NB4 (cell line): Measurements from ENCODE around the gene DAPK1.

Source experiments
- MAX ChIP-seq: IDR thresholded peaks from 2 replicates; pipeline ENCODE4 v1.6.1; 2011; ENCODE audit warnings: low read depth, low read length
- MYC ChIP-seq: IDR thresholded peaks from 2 replicates; pipeline ENCODE4 v1.6.1; 2011; ENCODE audit warnings: low read depth, low read length
- POLR2A ChIP-seq: IDR thresholded peaks from 2 replicates; pipeline ENCODE4 v1.6.1; 2011; ENCODE audit warnings: mild to moderate bottlenecking; ENCODE audit not compliant: insufficient read length; ENCODE audit errors: extremely low read depth
- TF ChIP-seq, protein P1 (sequence below): IDR thresholded peaks from one replicate; pipeline ENCODE4 v1.5.1; 2012; ENCODE audit warnings: low read depth, low read length

GRCh38 chr9:87664153-87665060 is 166.7 kb downstream of the DAPK1 start:
- TF ChIP-seq, protein P1, sequence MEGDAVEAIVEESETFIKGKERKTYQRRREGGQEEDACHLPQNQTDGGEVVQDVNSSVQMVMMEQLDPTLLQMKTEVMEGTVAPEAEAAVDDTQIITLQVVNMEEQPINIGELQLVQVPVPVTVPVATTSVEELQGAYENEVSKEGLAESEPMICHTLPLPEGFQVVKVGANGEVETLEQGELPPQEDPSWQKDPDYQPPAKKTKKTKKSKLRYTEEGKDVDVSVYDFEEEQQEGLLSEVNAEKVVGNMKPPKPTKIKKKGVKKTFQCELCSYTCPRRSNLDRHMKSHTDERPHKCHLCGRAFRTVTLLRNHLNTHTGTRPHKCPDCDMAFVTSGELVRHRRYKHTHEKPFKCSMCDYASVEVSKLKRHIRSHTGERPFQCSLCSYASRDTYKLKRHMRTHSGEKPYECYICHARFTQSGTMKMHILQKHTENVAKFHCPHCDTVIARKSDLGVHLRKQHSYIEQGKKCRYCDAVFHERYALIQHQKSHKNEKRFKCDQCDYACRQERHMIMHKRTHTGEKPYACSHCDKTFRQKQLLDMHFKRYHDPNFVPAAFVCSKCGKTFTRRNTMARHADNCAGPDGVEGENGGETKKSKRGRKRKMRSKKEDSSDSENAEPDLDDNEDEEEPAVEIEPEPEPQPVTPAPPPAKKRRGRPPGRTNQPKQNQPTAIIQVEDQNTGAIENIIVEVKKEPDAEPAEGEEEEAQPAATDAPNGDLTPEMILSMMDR: no peak
- TF ChIP-seq MYC (no peak), POLR2A (no peak), MAX (no peak)
